Transverse colon (tissue), 4 donors: Measurements from ENCODE around the gene TGFBR2. TPM values are rescaled to one million over a fixed set of nuclear protein-coding genes. Genes with fewer than 3 reads are reported as not detected.
A peak's percentile ranks its signal among the peaks of the same experiment; 100 is the strongest.

Source experiments
- DNase-seq: peaks from one replicate; pipeline ENCODE4 v3.0.0-alpha.2; 2019
- H3K27ac ChIP-seq, 4 donors: fragments of 200-600 bp; sonication (generic); 2 replicates each; pipeline ENCODE4 v1.5.1; 2016 to 2018; ENCODE audit warnings: inconsistent platforms in 4 of 4
- H3K27me3 ChIP-seq: fragments of 200-600 bp; sonication (generic); 2 replicates; pipeline ENCODE4 v1.5.1; 2017; ENCODE audit warnings: inconsistent platforms
- H3K36me3 ChIP-seq, 4 donors: fragments of 200-600 bp; sonication (generic); 2 replicates each; pipeline ENCODE4 v1.5.1; 2017 to 2019; ENCODE audit warnings: inconsistent platforms in 4 of 4
- H3K4me1 ChIP-seq, 4 donors: fragments of 200-600 bp; sonication (generic); 2 replicates each; pipeline ENCODE4 v1.5.1; 2017 to 2020; ENCODE audit warnings: inconsistent platforms in 4 of 4
- H3K4me3 ChIP-seq, 4 donors: fragments of 200-600 bp; sonication (generic); 1 replicate in 1 of 4; 2 replicates in 3 of 4; pipeline versions ENCODE4 v1.5.1 to v1.6.1; 2017 to 2019; ENCODE audit warnings: inconsistent platforms in 4 of 4
- H3K9me3 ChIP-seq, 2 donors: fragments of 200-600 bp; sonication (generic); 2 replicates each; pipeline ENCODE4 v1.5.1; 2017 to 2019; ENCODE audit warnings: inconsistent platforms in 2 of 2
- EP300 ChIP-seq: sonication (generic); formaldehyde crosslinking; IDR thresholded peaks from one replicate; pipeline ENCODE4 v1.6.1; 2017; ENCODE audit warnings: antibody characterized with exemption, low read depth
- POLR2A ChIP-seq: fragments of 450-650 bp; IDR thresholded peaks from one replicate; pipeline ENCODE4 v1.6.1; 2016; ENCODE audit warnings: antibody characterized with exemption, mild to moderate bottlenecking, moderate library complexity
- POLR2AphosphoS5 ChIP-seq, 3 donors: sonication (generic); formaldehyde crosslinking; IDR thresholded peaks; one replicate each; pipeline ENCODE4 v1.6.1; 2016; ENCODE audit warnings: antibody characterized with exemption in 3 of 3
- WGBS, 2 donors: methylation state at CpG; one replicate each; pipeline ENCODE4 v1.1.5; 2018; ENCODE audit warnings: low coverage in 1 of 2; 5-methylcytosine and 5-hydroxymethylcytosine counted together
- in situ Hi-C, 4 donors: fragments of 200-750 bp; cut with MboI; loops; one replicate each; pipeline versions ENCODE4 v1.15.0 to v1.15.1; 2017; ENCODE audit warnings: low sequenced_read_pairs in 3 of 4, low pct_ligation_motif_present in 1 of 4, low pct_unique_long_range_greater_than_20kb in 1 of 4
- intact Hi-C: fragments of 100-400 bp; cut with DNase I; formaldehyde crosslinking; loops from one replicate; pipeline ENCODE4 v1.15.1; 2023; ENCODE audit warnings: low total_unique reads
- total RNA-seq, 4 donors: library from RNA; depleted of rRNA; stranded (reverse); fragments of >200 nt; gene quantifications; one replicate each; pipeline ENCODE4 v1.1.0, GENCODE V29; 2016
- TF ChIP-seq, protein P1 (sequence below), 5 experiments: fragments of 200-600 bp in 3 of 5; fragments of 450-650 bp in 2 of 5; sonication (generic) in 3 of 5; IDR thresholded peaks; 1 replicate in 2 of 5; 2 replicates in 3 of 5; pipeline ENCODE4 v1.5.1; 2016 to 2017; ENCODE audit warnings: antibody characterized with exemption in 5 of 5, inconsistent platforms in 3 of 5, mild to moderate bottlenecking in 2 of 5, moderate library complexity in 1 of 5

TGFBR2 gene
- total RNA-seq, 4 donors from 2014 or later = 63.2 to 179 (median 98.5) TPM

DNA sequence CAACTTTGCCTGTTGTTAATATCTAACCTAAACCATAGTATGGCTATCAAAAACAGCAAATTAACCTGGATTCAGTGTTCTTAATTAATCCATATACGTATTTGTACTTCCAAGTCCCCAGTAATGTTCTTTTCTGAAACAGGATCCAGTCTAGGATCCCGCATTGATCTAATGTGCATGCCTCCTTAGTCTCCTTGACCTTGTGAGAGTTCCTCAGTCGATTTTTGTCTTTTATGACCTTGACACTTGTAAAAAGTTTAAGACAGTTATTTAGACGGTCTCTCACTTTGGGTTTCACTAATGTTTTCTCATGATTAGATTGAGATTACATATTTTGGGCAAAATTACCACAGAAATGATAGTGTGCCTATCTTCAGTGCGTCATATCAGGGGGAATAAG is 69.4 kb downstream of the TGFBR2 start:
- intact Hi-C loops (no loop called here), in situ Hi-C loops (loop anchor here in 2 of 4 donors (10.0 to 25.0 kb wide), 2 partner anchors 51 to 163 kb away; no protein-coding TSS in a partner anchor)
- no peak overlapping the region for H3K4me3 ChIP-seq
- DNase-seq = no peak
- TF ChIP-seq POLR2A = no peak
- no peak for TF ChIP-seq POLR2AphosphoS5 (IDR thresholded peaks at IDR 0.05)
- WGBS, 2 donors = 85% methylated on average over 5 of the region's 5 CpGs
- no peaks in the 10 kb centered on the region for H3K27me3 ChIP-seq
- H3K4me1 ChIP-seq = peaks cover 0 to 37% (median 22%) of the 10 kb centered on the region in 4 donors
- no peak overlapping the region for H3K27ac ChIP-seq
- peaks cover 0 to 58% (median 28%) of the 10 kb centered on the region in 4 donors for H3K36me3 ChIP-seq
- no peaks in the 10 kb centered on the region for H3K9me3 ChIP-seq

DNA sequence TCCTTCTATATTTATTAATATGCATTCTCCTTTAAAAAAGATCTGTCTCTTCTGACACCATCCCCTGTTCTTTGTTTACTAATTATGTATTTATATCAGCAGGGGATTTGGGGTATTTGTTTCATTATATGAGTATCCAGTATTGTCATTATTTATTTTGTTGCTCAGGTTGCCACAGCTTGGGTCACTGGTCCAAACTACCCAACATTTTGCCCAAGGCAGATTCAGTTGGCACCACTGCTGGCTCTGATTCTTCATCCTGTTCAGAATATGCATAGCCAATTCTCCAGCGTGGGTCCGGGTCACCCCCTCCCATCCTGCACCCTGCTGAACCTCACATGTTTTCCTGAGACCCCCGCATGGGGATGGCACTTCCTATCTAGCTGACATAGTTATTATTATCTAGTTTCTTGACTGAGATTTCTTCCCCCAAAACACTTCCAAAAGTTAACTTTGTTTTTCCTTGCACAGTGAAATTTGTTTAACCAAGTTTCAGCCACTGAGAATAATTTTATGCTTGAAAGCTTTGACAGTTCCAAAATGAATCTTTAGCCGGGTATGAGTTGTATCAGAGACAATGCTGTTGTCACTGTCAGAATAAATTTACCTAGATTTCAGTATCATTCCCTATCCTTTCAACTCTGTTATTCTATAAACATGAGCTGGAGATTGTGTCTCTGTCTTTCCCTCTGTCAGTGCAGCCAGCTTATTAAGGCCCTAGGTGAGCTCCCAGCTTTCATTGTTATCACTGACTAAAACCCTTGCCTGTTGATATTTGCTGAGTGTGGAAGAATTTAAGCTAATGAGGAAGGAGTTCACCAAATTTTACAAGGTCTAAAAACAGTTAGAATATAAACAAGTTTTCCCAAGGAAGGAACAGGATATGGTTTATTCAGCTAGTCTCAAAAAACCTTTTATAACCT is 70.3 kb downstream of the TGFBR2 start:
- DNase-seq = no peak
- intact Hi-C loops = no loop called here
- peak overlapping the region in 3 of 4 donors; percentile 11 to 42 (median 26) for H3K27ac ChIP-seq
- H3K4me3 ChIP-seq = no peak overlapping the region
- no peaks in the 10 kb centered on the region for H3K9me3 ChIP-seq
- peaks cover 6 to 46% (median 30%) of the 10 kb centered on the region in 4 donors for H3K4me1 ChIP-seq
- H3K36me3 ChIP-seq = peaks cover 0 to 56% (median 26%) of the 10 kb centered on the region in 4 donors
- no peaks in the 10 kb centered on the region for H3K27me3 ChIP-seq
- WGBS, 2 donors = 58 to 73% methylated on average over 1 to 4 of the region's 4 CpGs
- no peak for TF ChIP-seq POLR2A
- no peak for TF ChIP-seq EP300
- TF ChIP-seq POLR2AphosphoS5 (IDR thresholded peaks at IDR 0.05) = no peak
- TF ChIP-seq, protein P1, sequence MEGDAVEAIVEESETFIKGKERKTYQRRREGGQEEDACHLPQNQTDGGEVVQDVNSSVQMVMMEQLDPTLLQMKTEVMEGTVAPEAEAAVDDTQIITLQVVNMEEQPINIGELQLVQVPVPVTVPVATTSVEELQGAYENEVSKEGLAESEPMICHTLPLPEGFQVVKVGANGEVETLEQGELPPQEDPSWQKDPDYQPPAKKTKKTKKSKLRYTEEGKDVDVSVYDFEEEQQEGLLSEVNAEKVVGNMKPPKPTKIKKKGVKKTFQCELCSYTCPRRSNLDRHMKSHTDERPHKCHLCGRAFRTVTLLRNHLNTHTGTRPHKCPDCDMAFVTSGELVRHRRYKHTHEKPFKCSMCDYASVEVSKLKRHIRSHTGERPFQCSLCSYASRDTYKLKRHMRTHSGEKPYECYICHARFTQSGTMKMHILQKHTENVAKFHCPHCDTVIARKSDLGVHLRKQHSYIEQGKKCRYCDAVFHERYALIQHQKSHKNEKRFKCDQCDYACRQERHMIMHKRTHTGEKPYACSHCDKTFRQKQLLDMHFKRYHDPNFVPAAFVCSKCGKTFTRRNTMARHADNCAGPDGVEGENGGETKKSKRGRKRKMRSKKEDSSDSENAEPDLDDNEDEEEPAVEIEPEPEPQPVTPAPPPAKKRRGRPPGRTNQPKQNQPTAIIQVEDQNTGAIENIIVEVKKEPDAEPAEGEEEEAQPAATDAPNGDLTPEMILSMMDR (IDR thresholded peaks at IDR 0.05) = no peak
- in situ Hi-C loops = loop anchor here in 2 of 4 donors (10.0 to 25.0 kb wide), 2 partner anchors 52 to 164 kb away; no protein-coding TSS in a partner anchor

DNA sequence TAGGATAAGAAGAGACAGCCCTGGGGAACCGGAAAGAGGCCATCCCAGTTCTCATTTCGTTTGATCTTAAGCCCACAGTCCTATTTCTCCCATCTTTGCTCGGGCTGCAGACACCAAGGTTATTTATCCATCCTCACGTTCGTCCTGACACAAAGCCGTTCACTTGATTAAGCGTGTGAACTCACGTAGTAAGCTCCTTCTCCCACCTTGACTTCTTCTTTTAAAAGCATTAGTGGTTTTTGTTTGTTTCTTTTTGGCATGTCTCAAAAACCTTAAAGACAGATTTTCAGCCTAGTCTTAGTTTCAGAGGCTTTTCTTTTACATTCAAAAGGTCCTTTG is 70.9 kb downstream of the TGFBR2 start:
- Histone ChIP-seq H3K36me3 (peaks cover 0 to 51% (median 23%) of the 10 kb centered on the region in 4 donors), H3K27ac (peak overlapping the region in 3 of 4 donors; percentile 11 to 42 (median 26)), H3K9me3 (no peaks in the 10 kb centered on the region), H3K4me1 (peaks cover 13 to 51% (median 35%) of the 10 kb centered on the region in 4 donors), H3K27me3 (no peaks in the 10 kb centered on the region), H3K4me3 (no peak overlapping the region)
- TF ChIP-seq POLR2A = no peak
- TF ChIP-seq, protein P1 (IDR thresholded peaks at IDR 0.05) = no peak
- TF ChIP-seq POLR2AphosphoS5 (IDR thresholded peaks at IDR 0.05) = no peak
- TF ChIP-seq EP300 = no peak
- 76 to 80% methylated on average over 8 of the region's 8 CpGs for WGBS, 2 donors
- intact Hi-C loops (no loop called here), in situ Hi-C loops (loop anchor here in 2 of 4 donors (10.0 to 25.0 kb wide), 2 partner anchors 53 to 165 kb away; no protein-coding TSS in a partner anchor)
- DNase-seq = no peak

DNA sequence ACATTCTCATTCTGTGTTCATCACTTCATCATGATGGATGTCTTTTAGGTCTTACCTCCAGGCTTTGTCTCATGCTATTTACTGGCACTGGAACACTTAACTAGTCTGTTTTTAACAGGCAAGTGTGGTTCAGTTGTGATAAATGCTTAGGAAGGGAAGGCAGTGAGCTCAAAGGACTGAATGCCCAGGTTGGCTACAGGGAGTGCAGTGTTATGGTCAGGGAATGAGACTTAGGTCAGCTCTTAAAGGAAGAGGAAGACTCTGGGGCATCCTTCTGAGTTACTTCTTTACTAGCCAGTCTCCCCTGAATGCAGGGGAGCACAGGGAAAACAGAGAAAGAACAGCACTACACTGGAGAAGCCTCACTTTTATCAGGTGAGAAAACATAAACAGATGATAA is 72.6 kb downstream of the TGFBR2 start:
- Histone ChIP-seq H3K4me3 (no peak overlapping the region), H3K27me3 (no peaks in the 10 kb centered on the region), H3K36me3 (peaks cover 0 to 49% (median 20%) of the 10 kb centered on the region in 4 donors), H3K9me3 (no peaks in the 10 kb centered on the region), H3K4me1 (peaks cover 17 to 51% (median 40%) of the 10 kb centered on the region in 4 donors), H3K27ac (peak overlapping the region; percentile 4 to 78 (median 60))
- in situ Hi-C loops = loop anchor here in 2 of 4 donors (10.0 to 25.0 kb wide), 2 partner anchors 54 to 167 kb away; no protein-coding TSS in a partner anchor
- intact Hi-C loops = no loop called here
- TF ChIP-seq EP300 = no peak
- TF ChIP-seq, protein P1 (IDR thresholded peaks at IDR 0.05) = no peak
- no peak for TF ChIP-seq POLR2A
- no peak for TF ChIP-seq POLR2AphosphoS5 (IDR thresholded peaks at IDR 0.05)
- DNase-seq = no peak
